MM.1S (cell line): Measurements from ENCODE around the gene SRRD.

Source experiments
- DNase-seq: peaks from one replicate; pipeline ENCODE4 v3.0.0-alpha.2; 2015
- H2AFZ ChIP-seq: fragments of 300-600 bp; sonication (generic); 2 replicates; pipeline ENCODE4 v1.6.0; 2016; ENCODE audit warnings: antibody characterized with exemption, low read length
- H3F3A ChIP-seq: fragments of 300-600 bp; sonication (generic); 2 replicates; pipeline ENCODE4 v1.6.1; 2016; ENCODE audit warnings: mild to moderate bottlenecking, antibody characterized with exemption, low read length, moderate library complexity, mixed read lengths; ENCODE audit not compliant: insufficient read depth
- H3K27ac ChIP-seq: fragments of 300-600 bp; sonication (generic); 2 replicates; pipeline ENCODE4 v1.5.1; 2016; ENCODE audit warnings: mild to moderate bottlenecking, low read length
- H3K27me3 ChIP-seq: fragments of 300-600 bp; sonication (generic); replicated peaks from 2 replicates; pipeline ENCODE4 v1.6.0; 2016; ENCODE audit warnings: low read length; ENCODE audit not compliant: insufficient read depth
- H3K36me3 ChIP-seq: fragments of 300-600 bp; sonication (generic); replicated peaks from 2 replicates; pipeline ENCODE4 v1.6.1; 2016; ENCODE audit warnings: mild to moderate bottlenecking, low read length, mixed read lengths; ENCODE audit not compliant: insufficient read depth
- H3K4me1 ChIP-seq: fragments of 300-600 bp; sonication (generic); 2 replicates; pipeline ENCODE4 v1.6.1; 2016; ENCODE audit warnings: low read length, mixed read lengths
- H3K4me2 ChIP-seq: fragments of 300-600 bp; sonication (generic); 2 replicates; pipeline ENCODE4 v1.6.0; 2016; ENCODE audit warnings: low read depth, low read length
- H3K4me3 ChIP-seq: fragments of 300-600 bp; sonication (generic); 2 replicates; pipeline ENCODE4 v1.5.1; 2016; ENCODE audit warnings: low read length, mixed read lengths
- H3K79me2 ChIP-seq: fragments of 300-600 bp; sonication (generic); 2 replicates; pipeline ENCODE4 v1.6.1; 2016; ENCODE audit warnings: mixed run types, low read length, mixed read lengths
- H3K9ac ChIP-seq: fragments of 300-600 bp; sonication (generic); 2 replicates; pipeline ENCODE4 v1.6.1; 2016; ENCODE audit warnings: low read length, mixed read lengths
- H3K9me2 ChIP-seq: fragments of 300-600 bp; sonication (generic); replicated peaks from 2 replicates; pipeline ENCODE4 v1.6.1; 2016; ENCODE audit warnings: mild to moderate bottlenecking, low read length, mixed read lengths; ENCODE audit not compliant: insufficient read depth
- H3K9me3 ChIP-seq: fragments of 300-600 bp; sonication (generic); replicated peaks from 2 replicates; pipeline ENCODE4 v1.6.1; 2016; ENCODE audit warnings: mild to moderate bottlenecking, low read length, mixed read lengths; ENCODE audit not compliant: insufficient read depth
- H4K20me1 ChIP-seq: fragments of 300-600 bp; sonication (generic); 2 replicates; pipeline ENCODE4 v1.6.1; 2016; ENCODE audit warnings: mild to moderate bottlenecking, low read length, moderate library complexity, mixed read lengths; ENCODE audit not compliant: insufficient read depth
- CTCF ChIP-seq: fragments of 300-600 bp; sonication (generic); IDR thresholded peaks from 2 replicates; pipeline ENCODE4 v1.5.1; 2016; ENCODE audit warnings: antibody characterized with exemption, low read length, mixed read lengths
- EZH2 ChIP-seq: fragments of 300-600 bp; sonication (generic); optimal IDR thresholded peaks from 2 replicates; pipeline ENCODE3; 2017; ENCODE audit warnings: low read depth, mild to moderate bottlenecking, antibody characterized with exemption, low read length, mixed read lengths
- EZH2phosphoT487 ChIP-seq: fragments of 300-600 bp; sonication (generic); IDR thresholded peaks from 2 replicates; pipeline ENCODE4 v1.6.1; 2018; ENCODE audit warnings: antibody characterized with exemption, low read length

Gene SRRD

GRCh38 chr22:26446808-26447515, 36.7 kb upstream of the SRRD start:
- no peak overlapping the region for H2AFZ ChIP-seq
- no peaks in the 10 kb centered on the region for H3K27me3 ChIP-seq
- no peak overlapping the region for H3K4me3 ChIP-seq
- H3K4me2 ChIP-seq = no peak overlapping the region
- no peaks in the 10 kb centered on the region for H3K9me3 ChIP-seq
- H4K20me1 ChIP-seq = no peaks in the 10 kb centered on the region
- H3K4me1 ChIP-seq = no peaks in the 10 kb centered on the region
- H3K9ac ChIP-seq = no peak overlapping the region
- no peaks in the 10 kb centered on the region for H3K79me2 ChIP-seq
- no peaks in the 10 kb centered on the region for H3K9me2 ChIP-seq
- H3K27ac ChIP-seq = no peak overlapping the region
- H3F3A ChIP-seq = no peaks in the 10 kb centered on the region
- no peak for TF ChIP-seq EZH2
- no peak for TF ChIP-seq CTCF
- no peak for TF ChIP-seq EZH2phosphoT487
- no peaks in the 10 kb centered on the region for H3K36me3 ChIP-seq
- no peak for DNase-seq

- Histone ChIP-seq H3K27ac (no peak overlapping the region), H3K4me3 (no peak overlapping the region), H3K9me3 (no peaks in the 10 kb centered on the region), H3K4me2 (no peak overlapping the region), H4K20me1 (no peaks in the 10 kb centered on the region), H3K4me1 (no peaks in the 10 kb centered on the region), H3K9ac (no peak overlapping the region), H3K27me3 (no peaks in the 10 kb centered on the region), H3K79me2 (no peaks in the 10 kb centered on the region), H3F3A (no peaks in the 10 kb centered on the region), H3K9me2 (no peaks in the 10 kb centered on the region), H2AFZ (no peak overlapping the region), H3K36me3 (no peaks in the 10 kb centered on the region)
- TF ChIP-seq EZH2 (no peak), EZH2phosphoT487 (no peak), CTCF (no peak)
- DNase-seq = no peak
These were observed 35.9 kb upstream of the SRRD start for GRCh38 chr22:26447584-26448329.

- no peak for DNase-seq
- Histone ChIP-seq H3K27ac (no peak overlapping the region), H3K4me3 (no peak overlapping the region)
These were observed 35.3 kb upstream of the SRRD start for GRCh38 chr22:26448334-26448733.

More at GRCh38 chr22:26448334-26448733, 35.3 kb upstream of the SRRD start:
- Histone ChIP-seq H4K20me1 (no peaks in the 10 kb centered on the region), H3K4me2 (no peak overlapping the region), H3K79me2 (no peaks in the 10 kb centered on the region), H3K9me2 (no peaks in the 10 kb centered on the region), H3K36me3 (no peaks in the 10 kb centered on the region), H3K27me3 (no peaks in the 10 kb centered on the region), H3K9me3 (no peaks in the 10 kb centered on the region), H3K9ac (no peak overlapping the region), H3K4me1 (no peaks in the 10 kb centered on the region), H3F3A (no peaks in the 10 kb centered on the region), H2AFZ (no peak overlapping the region)
- no peak for TF ChIP-seq EZH2
- no peak for TF ChIP-seq CTCF
- no peak for TF ChIP-seq EZH2phosphoT487
